ENCODE data around the gene IRGQ.
"Not testable (repeated sequence)": the region's sequence is repeated elsewhere in the genome, so short reads cannot be mapped to it uniquely, and the experiment has no call there.

The IRGQ gene, protein sequence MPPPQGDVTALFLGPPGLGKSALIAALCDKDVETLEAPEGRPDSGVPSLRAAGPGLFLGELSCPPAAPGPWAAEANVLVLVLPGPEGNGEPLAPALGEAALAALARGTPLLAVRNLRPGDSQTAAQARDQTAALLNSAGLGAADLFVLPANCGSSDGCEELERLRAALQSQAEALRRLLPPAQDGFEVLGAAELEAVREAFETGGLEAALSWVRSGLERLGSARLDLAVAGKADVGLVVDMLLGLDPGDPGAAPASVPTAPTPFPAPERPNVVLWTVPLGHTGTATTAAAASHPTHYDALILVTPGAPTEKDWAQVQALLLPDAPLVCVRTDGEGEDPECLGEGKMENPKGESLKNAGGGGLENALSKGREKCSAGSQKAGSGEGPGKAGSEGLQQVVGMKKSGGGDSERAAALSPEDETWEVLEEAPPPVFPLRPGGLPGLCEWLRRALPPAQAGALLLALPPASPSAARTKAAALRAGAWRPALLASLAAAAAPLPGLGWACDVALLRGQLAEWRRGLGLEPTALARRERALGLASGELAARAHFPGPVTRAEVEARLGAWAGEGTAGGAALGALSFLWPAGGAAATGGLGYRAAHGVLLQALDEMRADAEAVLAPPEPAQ

DNA sequence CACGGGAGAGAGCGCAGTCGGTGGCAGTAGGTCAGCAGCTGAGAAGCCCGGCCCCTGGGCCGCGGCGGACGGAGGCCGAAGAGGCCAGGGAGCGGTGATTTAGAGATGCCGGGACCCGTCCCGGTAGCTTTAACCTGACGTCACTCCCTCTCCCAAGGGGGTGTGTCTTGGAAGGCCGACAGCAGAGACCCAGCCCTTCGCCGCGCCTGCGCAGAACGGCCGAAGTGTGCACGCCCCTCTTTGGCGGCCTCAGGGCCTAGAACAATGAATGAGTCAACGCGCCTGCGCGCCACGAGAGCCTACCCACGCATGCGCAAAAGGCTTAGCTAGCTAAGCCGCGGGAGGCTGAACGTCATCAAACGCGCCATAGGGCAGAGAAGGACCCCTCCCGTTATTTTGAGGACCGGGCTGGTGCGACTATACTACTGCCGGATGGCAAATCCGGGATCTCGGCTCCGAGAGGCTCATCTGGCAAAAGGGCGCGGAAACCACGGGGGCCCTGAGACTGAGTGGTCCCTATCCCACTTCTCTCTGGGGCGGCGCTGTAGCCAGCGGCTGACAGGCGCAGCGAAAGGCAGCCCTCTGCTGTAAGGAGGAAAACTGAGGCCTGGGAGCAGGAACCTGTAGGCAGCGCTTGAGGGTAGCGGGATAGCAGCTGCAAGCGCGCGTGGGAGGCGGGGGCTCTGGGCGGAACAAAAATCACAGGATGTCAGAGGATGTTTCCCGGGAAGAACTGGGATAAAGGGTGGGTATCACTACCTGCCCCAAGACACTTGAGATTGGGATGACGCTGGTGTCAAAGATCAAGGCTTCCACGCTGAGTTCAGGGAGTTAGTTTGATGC lies at the start of gene IRGQ, which contains the start of gene ZNF576:
IRGQ (minus strand) TSS at position 136 of the 843 bp plus-strand sequence. CDS start 796 bp downstream, outside the sequence.
ZNF576 (plus strand) TSS at position 597 of the 843 bp plus-strand sequence. CDS start 514 bp downstream, outside the sequence.
- DNase-seq (ENCODE audit: low spot score): peak; percentile 100

DNA sequence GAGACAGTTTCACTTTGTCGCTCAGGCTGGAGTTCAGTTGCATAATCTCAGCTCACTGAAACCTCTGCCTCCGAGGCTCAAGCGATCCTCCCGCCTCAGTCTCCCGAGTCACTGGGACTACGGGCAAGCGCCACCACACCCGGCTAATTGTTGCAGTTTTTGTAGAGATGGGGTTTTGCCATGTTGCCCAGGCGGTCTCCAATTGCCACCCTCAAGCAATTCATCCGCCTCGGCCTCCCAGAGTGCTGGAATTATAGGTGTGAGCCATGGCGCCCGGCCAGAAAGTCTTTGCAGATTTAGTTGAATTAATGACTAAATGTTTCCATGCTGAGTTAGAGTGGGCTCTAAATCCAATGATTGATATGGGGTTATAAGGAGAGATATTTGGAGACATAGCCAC lies 48.2 kb upstream of the IRGQ start:
- no peak for DNase-seq (ENCODE audit: low spot score)

DNA sequence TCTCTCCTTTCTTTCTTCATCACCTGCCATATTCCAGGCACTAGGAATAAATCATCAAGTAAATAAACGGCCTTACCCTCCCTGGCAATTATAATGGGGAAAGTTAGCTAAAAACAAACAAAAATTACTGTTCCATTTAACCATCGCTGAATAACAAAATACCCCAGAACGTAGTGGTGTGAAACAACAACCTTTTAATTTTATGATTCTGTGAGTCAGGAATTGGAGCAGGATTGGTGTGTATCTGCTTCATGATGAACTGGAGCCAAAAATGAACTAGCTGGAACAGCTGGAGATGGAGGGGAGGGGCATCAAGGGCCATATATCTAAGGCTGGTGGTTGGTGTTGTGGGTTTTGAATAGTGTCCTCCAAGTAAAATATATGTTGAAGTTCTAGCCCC lies 47.4 kb upstream of the IRGQ start:
- no peak for DNase-seq (ENCODE audit: low spot score)

DNA sequence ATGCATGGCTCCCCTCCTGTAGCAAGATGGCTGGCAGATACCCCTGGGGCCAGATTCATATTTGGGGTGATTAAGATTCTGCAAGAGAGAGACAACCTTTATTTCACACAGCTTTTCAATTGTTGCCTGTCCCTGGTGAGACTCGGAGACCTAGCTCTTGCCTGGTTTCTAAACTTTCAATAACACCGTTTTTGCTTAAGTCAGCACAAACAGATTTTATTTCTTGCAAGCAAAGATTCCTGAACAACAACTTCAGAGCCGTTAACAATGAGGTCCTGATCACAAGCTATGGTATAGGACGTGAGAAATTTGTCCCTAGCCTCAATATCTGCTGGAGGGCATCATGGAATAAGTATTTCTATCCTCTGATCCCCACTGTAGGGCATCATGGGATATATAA lies 46.6 kb upstream of the IRGQ start:
- DNase-seq (ENCODE audit: low spot score): no peak

DNA sequence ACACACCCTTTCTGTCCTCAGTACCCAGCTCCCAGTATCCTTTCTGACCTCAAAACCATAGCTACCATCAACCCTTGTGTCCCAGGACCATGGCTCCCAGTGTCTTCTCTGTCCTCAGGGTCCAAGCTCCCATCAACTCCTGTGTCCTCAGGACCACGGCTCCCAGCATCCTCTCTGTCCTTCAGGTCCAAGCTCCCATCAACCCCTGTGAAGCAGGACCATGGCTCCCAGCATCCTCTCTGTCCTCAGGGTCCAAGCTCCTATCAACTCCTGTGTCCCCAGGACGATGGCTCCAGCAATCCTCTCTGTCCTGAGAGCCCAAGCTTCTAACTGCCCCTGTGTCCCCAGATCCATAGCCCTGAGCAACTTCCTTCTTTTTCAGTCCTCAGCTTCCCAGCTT lies 45.4 kb upstream of the IRGQ start:
- DNase-seq (ENCODE audit: low spot score): no peak

DNA sequence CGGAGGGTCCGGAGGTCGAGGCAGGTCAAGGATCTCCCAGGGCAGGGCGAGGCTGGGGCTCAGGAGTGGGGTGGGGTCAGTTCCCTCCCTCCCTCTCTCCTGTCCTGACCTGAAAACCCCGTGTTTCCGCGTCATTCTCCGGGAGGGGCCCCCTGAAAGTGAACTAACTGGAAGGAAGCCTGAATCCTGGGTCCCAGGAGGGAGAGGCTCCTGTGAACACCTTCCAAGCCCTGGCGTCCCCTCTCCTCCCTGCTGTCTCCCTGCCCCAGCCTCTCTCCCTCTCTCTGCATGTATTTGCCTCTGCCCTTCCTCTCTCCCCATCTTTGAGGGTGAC lies 44.5 kb upstream of the IRGQ start:
- no peak for DNase-seq (ENCODE audit: low spot score)

DNA sequence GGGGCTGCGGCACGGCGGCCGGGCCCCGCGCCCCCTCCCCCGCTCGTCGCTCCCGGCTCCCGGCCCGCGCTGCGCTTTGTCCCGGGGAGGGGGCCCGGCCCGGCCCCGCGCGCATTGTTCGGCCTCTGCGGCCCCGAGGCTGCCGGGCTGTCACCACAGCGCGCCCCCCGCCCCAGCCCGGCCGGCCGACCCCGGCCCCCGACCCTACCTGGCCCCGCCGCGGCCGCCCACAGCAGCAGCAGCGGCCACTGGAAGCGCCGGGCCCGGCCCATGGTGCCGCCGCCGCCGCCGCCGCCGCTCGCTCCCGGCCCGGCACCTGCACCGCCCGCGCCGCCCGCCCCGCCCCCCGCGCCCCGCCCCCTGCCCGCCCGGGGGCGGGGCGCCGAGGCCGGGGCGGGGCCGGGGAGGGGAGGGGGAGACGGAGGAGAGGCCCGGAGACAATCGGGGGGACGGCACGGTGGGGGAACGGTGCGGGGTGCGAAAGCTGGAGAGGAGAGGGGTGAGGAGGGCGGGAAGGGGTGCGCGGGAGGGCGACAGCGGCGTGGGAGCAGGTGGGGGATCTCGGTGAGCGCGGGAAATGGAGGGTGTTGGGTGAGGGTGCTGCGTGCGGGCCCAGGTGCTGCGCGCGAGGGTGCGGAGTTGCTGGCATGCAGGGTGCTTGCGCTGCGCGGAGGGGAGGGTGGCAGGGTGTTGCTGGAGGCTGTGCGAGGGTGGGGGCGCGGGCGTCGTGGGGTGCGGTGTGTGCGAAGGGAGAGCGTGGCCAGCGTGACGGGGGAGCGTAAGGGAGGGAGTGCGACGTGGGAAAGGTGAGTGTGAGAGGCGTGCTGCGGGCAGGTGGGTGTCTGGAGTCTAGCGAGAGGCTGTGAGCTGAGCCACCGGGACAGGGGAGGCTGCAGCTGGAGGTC lies 43.8 kb upstream of the IRGQ start, which contains the start of gene CADM4:
CADM4 (minus strand) TSS at position 332 of the 905 bp plus-strand sequence; CDS start at position 272, 60 bp downstream.
- peak; percentile 28 for DNase-seq (ENCODE audit: low spot score)

DNA sequence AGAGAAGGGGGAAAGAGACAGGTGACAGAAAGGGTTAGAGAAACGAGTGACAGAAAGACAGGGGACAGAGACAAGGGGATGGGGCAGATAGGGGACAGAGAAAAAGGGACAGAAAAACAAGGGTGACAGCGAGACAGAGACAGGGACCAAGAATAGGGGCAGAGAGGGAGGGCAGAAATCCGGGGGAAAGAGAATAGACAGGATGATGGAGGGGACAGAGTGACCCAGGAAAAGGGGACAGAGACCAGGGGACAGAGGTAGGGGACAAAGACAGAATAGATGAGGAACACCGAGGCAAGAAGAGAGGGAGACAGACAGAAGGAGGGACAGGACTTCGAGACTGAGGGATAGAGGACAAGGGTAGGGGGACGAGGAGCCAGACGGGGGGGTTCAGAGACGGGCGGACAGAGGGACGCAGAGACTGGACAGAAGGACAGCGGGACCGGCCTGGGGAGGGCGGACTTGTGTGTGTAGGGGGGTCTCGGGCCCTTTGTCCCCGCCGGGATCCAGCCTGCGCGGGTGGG lies 43.1 kb upstream of the IRGQ start:
- DNase-seq (ENCODE audit: low spot score): no peak

DNA sequence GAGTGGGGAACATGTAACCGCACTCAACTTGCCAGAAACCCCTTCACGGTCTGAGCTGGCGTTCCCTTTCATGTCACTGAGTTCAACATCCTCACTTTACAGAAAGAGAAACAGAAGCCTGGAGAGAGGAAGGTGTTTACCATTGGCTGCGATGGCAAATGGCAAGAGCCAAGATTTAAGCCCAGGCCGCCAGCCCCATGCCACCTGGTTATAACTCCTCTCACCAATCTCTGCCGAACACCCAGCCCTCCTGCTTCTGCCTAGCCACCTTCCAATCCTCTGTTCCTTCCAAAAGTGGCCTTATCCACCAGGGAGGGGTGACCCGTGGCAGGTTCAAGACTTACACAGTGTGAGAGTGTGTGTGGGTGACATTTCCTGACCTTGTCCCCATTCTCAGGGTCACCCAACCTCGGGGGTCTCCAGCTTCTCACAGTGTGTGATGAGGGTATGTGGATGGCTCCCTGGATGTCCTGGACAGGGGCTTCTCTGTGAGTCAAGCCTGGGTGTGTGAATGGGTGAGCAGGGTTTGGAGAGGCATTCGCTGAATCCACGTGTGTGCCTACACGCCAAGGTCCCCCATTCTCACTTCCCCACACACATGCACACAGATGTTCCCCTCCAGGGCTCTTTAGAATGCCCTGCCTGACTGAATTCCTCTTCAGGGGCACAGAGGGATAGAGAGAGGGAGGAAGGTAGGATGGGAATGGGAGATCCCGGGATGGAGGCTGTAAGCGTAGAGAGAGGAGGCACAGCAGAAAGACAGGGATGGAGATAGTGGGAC lies 42.5 kb upstream of the IRGQ start:
- DNase-seq (ENCODE audit: low spot score): no peak

DNA sequence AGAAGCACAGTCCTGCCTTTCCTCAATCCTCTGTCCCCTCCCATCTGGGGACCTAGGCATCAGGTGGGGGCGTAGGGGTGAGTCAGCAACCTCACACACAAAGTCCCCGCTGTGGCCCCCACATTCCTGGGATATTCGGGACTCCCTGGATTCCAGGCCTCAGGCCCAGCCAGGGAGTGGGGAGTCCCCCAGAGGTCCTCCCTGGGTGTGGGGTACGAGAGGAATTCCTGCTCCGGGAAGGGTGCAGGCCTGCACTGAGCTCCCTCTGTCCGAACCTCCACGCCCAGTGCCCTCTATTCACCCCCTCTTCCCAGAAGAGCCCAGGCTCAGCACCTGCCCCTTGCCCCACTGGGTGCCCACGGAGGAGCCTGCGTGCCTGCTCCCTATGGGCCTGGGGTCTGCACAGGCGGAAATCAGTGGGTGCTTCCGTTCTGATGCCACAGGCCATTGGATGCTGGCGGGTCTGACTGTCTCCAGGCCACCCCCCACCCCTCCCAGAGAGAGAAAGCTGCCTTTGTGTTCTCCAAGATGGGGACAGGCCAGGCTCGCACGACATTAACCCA lies 40.3 kb upstream of the IRGQ start:
- peak; percentile 20 for DNase-seq (ENCODE audit: low spot score)

DNA sequence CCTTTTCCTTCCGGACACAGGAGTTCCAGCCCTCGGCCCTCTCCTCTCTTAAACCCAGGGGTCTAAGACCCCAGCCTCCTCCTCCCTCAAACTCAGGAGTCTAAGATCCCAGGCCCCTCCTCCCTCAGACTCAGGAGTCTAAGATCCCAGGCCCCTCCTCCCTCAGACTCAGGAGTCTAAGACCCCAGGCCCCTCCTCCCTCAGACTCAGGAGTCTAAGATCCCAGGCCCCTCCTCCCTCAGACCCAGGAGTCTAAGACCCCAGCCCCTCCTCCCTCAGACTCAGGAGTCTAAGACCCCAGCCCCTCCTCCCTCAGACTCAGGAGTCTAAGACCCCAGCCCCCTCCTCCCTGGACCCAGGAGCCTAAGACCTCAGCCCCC lies 39.6 kb upstream of the IRGQ start:
- DNase-seq (ENCODE audit: low spot score): not testable (repeated sequence)

DNA sequence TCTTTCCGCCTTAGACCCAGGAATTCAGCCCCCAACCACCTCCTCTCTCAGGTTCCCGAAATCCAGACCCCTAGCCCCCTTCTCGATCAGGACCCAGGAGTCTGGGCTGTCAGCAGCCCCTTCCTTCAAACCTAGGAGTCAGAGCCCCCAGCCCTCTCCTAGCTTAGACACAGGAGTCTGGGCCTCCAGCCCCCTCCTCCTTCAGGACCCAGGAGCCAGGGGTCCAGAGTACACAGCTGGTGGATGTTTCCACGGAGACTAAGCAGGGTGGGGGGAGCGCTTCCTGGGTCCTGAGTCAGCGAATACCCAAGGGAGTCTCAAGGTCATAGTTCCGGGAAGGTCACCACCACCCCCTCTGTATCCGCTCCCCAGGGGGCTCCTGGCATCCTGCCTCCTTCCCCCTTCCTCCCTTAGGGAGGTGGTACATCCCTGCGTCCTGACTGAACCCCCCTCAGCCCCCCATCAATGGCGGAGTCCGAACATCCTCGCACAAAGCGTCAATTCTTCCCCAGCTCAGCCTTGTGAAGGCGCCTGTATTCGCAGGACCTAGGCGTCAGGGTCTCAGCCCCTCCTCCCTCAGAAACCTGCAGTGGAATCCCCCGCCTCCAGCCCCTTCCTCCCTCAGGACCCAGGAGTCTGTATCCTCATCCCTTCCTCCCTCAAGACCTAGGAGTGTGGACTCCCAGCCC lies 39.1 kb upstream of the IRGQ start:
- no peak for DNase-seq (ENCODE audit: low spot score)

DNA sequence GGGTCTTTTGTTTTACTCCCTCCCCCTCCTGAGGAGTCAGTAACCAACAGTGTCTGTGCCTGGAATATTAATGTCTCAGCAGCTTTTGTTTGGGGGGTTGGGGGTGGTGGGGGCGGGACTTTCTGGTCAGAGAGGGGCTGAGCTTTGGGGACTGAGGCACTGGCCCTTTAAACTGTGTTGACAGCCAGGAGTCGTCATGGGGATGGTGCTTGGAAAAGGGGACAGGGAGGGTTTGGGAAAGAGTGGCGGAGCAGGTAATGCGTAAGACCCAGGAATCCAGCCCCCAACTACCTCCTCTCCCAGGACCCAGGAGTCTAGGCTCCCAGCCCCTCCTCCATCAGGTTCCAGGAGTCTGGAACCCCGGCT lies 38.6 kb upstream of the IRGQ start:
- DNase-seq (ENCODE audit: low spot score): no peak

DNA sequence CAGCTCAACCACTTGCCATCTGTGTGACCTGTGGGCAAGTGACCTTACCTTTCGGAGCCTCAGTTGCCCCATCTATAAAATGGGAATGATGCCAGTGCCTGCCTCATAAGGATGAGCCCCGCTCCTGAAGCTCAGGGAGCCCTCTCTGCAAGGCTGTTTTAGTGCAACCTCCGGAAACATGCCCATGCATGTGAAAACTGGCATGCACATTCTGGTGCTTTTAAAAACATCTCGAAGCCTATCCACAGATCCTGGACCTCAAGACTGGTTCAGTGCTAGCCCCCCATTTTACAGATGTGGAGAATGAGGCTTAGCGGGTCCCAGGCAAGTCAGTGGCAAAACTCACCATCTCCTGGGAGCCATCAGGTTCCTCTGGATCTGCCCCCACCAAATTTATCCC lies 38.1 kb upstream of the IRGQ start:
- no peak for DNase-seq (ENCODE audit: low spot score)

DNA sequence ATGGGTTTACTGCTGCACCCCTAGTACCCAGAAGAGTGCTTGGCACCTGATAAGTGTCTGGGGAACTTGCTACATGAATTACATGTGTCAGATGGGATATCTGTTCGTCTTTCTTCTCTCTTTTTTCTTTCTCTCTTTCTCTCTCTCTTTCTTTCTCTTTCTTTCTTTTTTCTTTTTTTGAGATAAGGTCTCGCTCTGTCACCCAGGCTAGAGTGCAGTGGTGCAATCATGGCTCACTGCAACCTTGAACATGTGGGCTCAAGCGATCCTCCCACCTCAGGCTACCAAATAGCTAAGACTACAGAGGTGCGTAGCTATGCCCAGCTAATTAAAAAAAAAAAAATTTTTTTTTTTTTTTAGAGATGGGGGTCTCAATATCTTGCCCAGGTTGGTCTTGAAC lies 37.6 kb upstream of the IRGQ start:
- no peak for DNase-seq (ENCODE audit: low spot score)

DNA sequence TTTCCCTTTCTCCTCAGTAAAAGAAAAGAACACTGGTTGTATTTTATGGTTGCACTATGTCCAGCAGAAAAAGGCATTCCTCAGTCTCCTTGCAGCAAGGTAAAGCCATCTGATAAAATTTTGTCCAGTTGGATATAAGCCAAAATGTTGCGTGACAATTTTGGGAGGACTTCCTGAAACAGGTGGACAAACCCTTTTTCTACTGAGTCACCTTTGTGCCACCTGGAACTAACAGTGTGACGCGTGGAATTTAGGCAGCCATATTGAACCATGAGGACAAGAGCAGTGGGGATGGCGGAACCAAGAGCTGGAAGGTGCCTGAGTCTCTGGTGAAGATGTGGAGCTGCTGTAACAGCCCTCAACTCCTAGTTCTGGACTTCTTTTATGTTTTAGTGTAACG lies 35.6 kb upstream of the IRGQ start:
- no peak for DNase-seq (ENCODE audit: low spot score)

DNA sequence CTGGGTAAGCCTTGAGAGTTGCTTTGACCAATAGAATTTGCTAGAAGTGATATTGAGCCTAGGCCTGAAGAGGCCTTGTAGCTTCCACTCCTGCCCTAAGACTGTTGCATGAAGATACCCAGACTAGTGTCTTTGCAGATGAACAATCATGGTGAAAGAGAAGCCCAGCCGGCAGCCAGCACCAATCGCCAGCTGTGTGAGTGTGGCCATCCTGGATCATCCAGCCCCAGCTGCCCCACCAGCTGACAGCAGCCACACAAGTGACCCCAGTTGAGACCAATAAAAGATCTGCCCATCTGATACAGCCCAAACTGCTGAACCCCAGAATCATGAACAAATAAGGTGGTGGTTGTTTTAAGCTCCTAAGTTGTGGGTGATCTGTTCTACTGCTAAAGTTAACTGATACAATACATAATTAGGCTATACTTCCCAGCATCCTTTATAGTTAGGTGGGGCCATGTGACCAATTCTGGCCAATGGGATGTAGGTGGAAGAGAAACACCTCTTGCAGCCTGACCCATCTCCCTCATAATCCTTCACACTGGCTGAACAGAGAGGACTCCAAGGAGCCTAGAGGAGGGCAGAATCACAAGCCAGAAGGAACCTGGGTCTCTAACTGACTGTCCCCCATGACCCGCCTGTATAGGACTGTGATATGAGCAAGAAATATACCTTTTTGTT lies 32.9 kb upstream of the IRGQ start:
- no peak for DNase-seq (ENCODE audit: low spot score)

DNA sequence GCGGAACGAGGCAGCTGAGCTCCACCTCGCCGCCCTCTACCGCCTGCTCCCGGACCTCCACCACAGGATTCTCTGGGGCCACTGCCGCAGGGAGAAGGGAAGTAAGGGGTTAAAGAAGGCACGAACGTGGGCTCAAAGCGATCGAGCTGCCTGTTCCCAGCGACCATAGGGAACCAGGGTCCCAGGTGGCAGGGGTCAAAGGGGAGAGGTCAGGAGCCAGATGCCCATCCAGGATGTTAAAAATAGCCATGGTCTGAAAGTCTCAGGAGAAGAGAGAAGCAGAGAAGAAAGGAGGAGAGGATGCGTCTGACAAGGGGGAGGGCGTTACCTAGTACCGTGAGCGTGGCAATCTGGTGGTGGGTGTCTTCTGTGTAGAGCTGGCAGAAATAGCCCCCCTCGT lies 30.9 kb upstream of the IRGQ start:
- no peak for DNase-seq (ENCODE audit: low spot score)

DNA sequence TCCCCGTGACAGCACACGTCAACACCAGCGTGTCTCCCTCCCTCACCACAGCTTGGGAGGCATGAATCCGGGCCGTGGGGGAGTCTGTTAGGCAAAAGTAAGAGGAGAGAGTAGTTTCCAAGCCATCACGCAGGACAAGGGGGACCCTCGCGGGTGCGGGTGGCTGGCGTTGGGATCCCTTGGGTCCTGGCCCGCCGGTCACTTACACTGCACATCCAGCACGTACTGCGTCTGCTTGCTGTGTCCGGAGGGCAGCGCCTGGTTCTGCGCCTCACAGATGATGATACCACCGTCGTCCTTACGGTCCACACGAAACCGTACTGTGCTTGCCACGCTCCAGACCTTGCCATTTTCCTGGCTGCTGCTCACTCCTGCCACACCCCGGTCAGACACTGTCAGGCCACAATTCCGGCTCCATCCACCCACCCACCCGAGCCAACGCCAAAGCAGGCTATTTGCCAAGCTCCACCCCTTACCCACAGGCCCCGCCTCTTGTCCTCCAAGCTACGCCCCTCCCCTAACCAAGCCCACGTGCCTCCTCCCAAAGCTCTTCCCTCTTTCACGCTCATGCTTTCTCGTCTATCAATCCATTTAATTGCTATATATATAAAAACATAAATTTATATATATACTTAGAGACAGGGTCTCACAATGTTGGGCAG lies 30.1 kb upstream of the IRGQ start:
- DNase-seq (ENCODE audit: low spot score): no peak

All from kidney tubule cell (primary cell).